ENCODE data around the gene RSPRY1.
A peak's percentile ranks its signal among the peaks of the same experiment; 100 is the strongest.

The RSPRY1 gene

DNA sequence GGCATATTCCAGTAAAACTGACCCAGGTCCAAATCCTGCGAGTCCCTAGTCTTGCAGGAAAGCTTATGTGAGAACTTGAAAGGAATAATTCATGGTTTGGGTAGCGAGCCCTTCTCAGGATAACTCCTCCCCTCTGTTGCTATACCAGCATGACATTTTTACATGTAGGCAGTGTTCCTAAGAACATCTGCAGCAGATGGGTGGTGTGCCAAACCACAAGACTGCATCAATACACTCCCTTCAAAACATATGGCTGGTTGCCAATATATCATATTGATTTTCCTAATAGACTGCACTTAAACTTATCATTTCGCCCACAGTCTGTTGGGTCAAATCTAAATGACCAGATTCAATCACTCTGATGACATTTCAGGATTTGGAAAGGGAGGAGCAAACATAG lies 20.2 kb upstream of the RSPRY1 start:
- Mint-ChIP-seq H3K9me3 (no peaks in the 10 kb centered on the region), H3K4me3 (no peak overlapping the region), H3K27ac (no peak overlapping the region), H3K36me3 (peaks cover 19% of the 10 kb centered on the region), H3K27me3 (no peaks in the 10 kb centered on the region), H3K4me1 (peaks cover 5% of the 10 kb centered on the region)
- ATAC-seq (ENCODE audit: low read depth) (no peak), DNase-seq (ENCODE audit: low spot score in 2 of 2) (no peak)

DNA sequence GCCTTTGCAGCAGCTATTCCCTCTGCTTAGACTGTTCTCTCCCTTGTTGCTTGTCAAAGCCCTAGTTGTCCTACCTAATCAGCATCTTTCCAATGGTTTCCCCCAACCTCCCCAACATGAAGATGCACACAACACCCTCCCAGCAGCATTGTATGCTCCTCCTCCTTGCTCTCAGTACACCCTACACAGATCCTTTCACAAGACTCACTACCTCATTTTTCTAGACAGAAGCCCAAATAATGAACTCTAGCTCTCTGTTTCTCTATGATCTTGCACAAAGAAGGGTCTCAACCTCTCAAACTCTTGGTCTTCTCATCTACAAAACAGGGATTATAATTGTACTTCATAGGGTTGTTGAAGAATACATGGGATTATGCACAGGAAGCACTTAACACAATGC lies 19.7 kb upstream of the RSPRY1 start:
- ATAC-seq (ENCODE audit: low read depth) (no peak), DNase-seq (ENCODE audit: low spot score in 2 of 2) (no peak)
- Mint-ChIP-seq H3K27ac (no peak overlapping the region), H3K27me3 (no peaks in the 10 kb centered on the region), H3K4me3 (no peak overlapping the region), H3K36me3 (peaks cover 24% of the 10 kb centered on the region), H3K9me3 (no peaks in the 10 kb centered on the region), H3K4me1 (peaks cover 5% of the 10 kb centered on the region)

DNA sequence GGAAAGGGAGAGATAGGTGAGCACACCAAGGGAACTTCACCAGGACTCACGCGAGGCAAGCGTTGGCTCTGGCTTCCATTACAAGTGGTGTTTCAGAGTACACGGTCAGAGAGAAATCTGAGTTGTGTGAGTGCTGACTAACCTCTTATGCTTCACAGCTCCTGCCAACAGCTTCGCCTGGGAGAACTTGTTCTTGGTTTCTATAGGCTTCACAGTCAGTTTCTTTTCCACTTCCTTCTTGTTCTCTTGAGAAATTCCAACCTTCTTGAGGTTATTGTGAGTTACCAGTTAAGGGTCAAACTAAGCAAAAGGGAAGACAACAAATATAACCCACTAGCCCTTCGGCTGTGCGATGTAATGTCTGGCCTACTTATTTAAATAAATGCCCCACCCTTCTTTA lies 19.2 kb upstream of the RSPRY1 start:
- Mint-ChIP-seq H3K27ac (no peak overlapping the region), H3K4me3 (no peak overlapping the region), H3K36me3 (peaks cover 27% of the 10 kb centered on the region), H3K9me3 (no peaks in the 10 kb centered on the region), H3K27me3 (no peaks in the 10 kb centered on the region), H3K4me1 (peaks cover 5% of the 10 kb centered on the region)
- DNase-seq (ENCODE audit: low spot score in 2 of 2) (no peak), ATAC-seq (ENCODE audit: low read depth) (no peak)

DNA sequence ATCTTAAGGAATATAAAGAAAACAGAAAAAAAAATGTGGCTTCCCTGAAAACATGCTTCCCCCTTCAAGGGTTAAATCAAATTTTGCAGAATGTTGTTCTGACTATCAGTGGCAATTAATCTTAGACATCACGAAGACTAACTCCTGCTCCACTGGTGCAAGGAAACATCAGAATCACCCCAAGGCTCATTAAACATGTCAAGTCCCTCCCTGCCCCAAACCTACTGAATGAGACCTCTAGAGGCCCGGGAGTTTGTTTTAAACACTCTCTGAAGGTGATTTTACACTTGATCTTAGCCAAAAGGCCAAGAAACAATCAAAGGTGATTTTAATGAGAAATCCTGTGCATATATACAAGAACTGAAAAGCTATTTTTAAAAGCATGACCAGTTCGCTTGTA lies 18.6 kb upstream of the RSPRY1 start:
- ATAC-seq (ENCODE audit: low read depth), result no peak

DNA sequence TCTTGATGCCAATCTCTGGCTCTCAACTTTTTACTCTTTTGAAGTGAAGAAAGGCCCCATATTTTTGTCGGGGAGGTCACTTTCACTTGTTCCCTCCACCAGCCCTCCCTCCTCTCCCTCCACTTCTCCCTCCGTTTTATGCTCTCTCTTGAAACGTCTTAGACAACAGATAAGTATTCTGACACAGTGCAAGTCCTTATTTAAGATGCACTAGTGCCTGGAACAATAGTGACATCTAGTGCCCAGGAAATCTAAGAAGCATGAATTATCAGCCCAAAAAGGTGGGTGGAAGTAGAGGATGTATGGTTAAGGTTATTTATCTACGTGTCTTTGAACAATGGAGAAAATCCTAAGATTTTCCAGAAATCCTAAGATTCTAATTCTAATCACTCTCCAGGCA lies 18.2 kb upstream of the RSPRY1 start:
- ATAC-seq (ENCODE audit: low read depth) (peak; percentile 77), DNase-seq (ENCODE audit: low spot score in 2 of 2) (peak in 1 of 2 donors; percentile 36)
- H3K27me3 Mint-ChIP-seq, result no peaks in the 10 kb centered on the region
- no peak overlapping the region for H3K4me3 Mint-ChIP-seq
- H3K27ac Mint-ChIP-seq, result no peak overlapping the region
- no peaks in the 10 kb centered on the region for H3K9me3 Mint-ChIP-seq
- peaks cover 5% of the 10 kb centered on the region for H3K4me1 Mint-ChIP-seq
- peaks cover 28% of the 10 kb centered on the region for H3K36me3 Mint-ChIP-seq

More for the DNA sequence above, 18.6 kb upstream of the RSPRY1 start:
- Mint-ChIP-seq H3K4me3 (no peak overlapping the region), H3K27ac (no peak overlapping the region), H3K9me3 (no peaks in the 10 kb centered on the region), H3K36me3 (peaks cover 28% of the 10 kb centered on the region), H3K4me1 (peaks cover 5% of the 10 kb centered on the region), H3K27me3 (no peaks in the 10 kb centered on the region)
- DNase-seq (ENCODE audit: low spot score in 2 of 2), result no peak

DNA sequence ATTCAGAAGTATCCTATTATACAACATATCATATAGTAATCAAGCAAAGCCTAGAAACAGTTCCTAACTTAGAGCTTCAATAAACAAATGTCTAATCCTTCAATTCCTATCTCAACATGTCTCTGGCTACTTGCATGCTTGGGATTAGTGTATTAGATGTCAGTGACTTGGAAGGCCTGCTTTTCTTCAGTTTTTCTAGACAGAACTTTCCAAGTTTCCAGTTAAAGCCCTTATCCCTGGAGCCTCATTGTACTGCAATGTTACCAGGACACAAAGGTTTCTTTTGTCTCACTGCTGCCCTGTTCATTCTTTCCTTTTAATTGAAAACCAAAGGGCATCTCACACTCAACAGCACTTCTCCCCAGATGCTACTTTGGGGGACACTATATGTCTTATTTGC lies 16.8 kb upstream of the RSPRY1 start:
- Mint-ChIP-seq H3K27ac (no peak overlapping the region), H3K4me3 (no peak overlapping the region), H3K27me3 (no peaks in the 10 kb centered on the region), H3K4me1 (peaks cover 5% of the 10 kb centered on the region), H3K36me3 (peaks cover 23% of the 10 kb centered on the region), H3K9me3 (no peaks in the 10 kb centered on the region)
- ATAC-seq (ENCODE audit: low read depth) (no peak), DNase-seq (ENCODE audit: low spot score in 2 of 2) (no peak)

DNA sequence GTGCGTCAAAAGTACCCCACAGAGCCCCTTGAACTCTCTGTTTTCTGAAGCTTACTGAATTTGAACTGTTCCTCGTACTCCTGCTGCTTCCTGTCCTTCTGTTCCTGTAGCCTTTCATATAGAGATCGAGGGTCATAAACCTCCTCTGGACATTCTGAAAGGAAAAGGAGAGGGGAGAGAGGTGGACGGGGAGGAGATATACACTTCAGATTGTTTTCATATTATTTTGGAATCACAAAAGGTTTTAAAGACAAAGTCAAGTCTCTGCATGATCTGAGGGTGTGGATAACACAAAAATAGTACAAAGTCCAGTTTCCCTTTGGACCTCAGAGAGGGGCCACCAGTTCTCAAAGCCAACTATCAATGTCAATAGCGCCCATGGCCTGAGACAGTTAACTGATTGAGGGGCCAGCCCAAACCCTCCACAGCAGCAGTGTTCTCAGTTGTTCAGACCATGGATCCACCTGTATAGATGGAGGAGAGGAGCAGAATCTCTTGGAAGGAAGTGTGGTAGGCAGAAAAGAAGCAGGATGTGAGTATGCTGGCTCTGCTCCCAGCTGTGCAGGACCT lies 13.3 kb upstream of the RSPRY1 start:
- peaks cover 6% of the 10 kb centered on the region for H3K4me1 Mint-ChIP-seq

DNA sequence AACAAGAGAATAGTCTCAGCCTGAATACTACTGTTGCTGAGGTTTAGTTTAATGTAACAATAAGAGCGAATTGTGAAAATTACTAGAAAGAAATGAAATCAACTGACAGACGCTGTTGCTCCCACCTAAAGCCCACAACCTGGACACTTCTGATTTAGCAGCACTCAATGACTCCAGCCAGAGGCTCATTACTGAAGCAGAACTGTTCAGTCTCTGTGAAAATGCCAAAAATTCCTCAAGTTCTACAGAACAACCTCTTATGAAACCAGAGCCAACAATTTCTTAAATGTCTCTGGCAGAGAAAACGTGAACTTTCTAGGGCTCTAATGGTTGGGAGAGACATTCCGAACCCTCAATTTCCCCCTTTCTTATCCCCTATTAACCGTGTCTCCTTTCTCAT lies 10.2 kb upstream of the RSPRY1 start:
- no peak overlapping the region for H3K4me3 Mint-ChIP-seq
- H3K27ac Mint-ChIP-seq, result no peak overlapping the region
- H3K9me3 Mint-ChIP-seq, result no peaks in the 10 kb centered on the region
- no peak for DNase-seq (ENCODE audit: low spot score in 2 of 2)
- H3K27me3 Mint-ChIP-seq, result no peaks in the 10 kb centered on the region
- H3K36me3 Mint-ChIP-seq, result peaks cover 22% of the 10 kb centered on the region
- H3K4me1 Mint-ChIP-seq, result peaks cover 8% of the 10 kb centered on the region
- no peak for ATAC-seq (ENCODE audit: low read depth)

More for the DNA sequence above, 13.3 kb upstream of the RSPRY1 start:
- H3K27me3 Mint-ChIP-seq, result no peaks in the 10 kb centered on the region
- no peaks in the 10 kb centered on the region for H3K9me3 Mint-ChIP-seq
- ATAC-seq (ENCODE audit: low read depth) (no peak), DNase-seq (ENCODE audit: low spot score in 2 of 2) (no peak)
- H3K4me3 Mint-ChIP-seq, result no peak overlapping the region
- no peak overlapping the region for H3K27ac Mint-ChIP-seq
- H3K36me3 Mint-ChIP-seq, result peaks cover 19% of the 10 kb centered on the region

DNA sequence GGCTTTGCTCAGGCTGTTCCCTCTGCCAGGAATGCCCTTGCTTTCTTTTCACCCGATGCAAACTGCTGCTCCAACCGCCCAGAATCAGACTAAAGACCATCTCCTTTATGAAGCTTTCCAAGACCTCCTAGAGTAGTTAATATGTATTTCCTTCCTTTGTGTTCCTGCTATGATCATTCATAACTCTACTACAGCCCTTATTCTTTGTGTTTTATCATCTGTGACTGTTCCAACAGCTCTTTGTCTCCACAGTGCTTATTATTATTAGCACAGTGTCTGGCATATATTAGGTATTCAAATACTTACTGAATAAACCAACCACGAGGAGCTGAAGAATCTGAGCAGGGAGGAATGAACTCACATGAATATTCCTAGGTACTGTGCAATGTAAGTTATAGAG lies 7.9 kb upstream of the RSPRY1 start:
- Mint-ChIP-seq H3K27me3 (no peaks in the 10 kb centered on the region), H3K36me3 (peaks cover 10% of the 10 kb centered on the region), H3K9me3 (no peaks in the 10 kb centered on the region), H3K27ac (no peak overlapping the region), H3K4me3 (no peak overlapping the region), H3K4me1 (peaks cover 15% of the 10 kb centered on the region)
- ATAC-seq (ENCODE audit: low read depth) (no peak), DNase-seq (ENCODE audit: low spot score in 2 of 2) (no peak)

DNA sequence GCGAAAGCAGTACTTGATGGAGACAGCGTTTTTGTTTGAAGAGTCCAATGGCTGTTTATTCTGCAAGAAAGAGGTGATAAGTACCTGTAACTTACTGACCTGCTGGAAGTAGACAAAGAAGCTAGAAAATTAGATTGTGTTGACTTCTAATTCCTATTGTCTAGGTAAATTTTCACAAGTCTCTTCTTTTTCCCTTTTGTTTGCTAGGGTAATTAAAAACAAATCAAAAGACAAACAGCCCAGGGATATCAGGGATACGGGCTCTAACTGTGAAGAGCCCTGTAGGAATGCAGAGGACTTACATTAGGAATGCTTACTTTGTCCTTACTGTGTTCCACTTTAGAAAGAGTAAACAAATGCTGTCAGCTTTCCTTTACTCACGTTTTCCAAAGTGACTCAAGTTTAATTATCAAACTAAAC lies 7.3 kb upstream of the RSPRY1 start:
- H3K4me1 Mint-ChIP-seq, result peaks cover 17% of the 10 kb centered on the region

DNA sequence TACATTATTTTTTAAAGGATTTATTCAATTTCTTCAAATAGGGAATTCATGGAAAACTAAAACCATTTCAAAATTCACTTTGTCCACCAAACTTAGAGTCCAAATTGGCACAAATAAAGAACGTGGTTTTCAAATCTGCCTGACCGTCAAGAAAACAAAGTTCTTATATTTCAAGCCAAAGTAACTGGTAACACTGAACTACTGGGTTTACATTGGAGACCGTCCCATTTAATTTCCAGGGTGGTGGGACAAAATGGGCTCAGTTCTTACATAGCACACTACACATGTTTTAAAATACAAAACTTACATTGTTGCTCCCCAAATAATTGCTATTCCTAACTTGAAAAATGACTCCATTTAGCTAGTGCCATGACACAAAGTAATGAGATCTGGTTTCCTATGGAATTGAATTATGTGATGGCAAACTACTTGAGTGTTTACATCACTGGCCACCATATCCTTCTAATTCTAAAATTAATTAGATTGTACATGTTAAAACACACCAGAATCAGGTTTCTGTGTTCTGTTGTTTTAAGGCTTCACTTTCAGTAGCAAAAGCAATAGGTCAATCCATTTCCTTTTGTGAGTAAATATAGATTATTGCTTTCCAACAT lies 6.8 kb upstream of the RSPRY1 start:
- DNase-seq (ENCODE audit: low spot score in 2 of 2), result no peak
- no peak for ATAC-seq (ENCODE audit: low read depth)
- H3K36me3 Mint-ChIP-seq, result peaks cover 7% of the 10 kb centered on the region
- H3K4me1 Mint-ChIP-seq, result peaks cover 21% of the 10 kb centered on the region
- no peak overlapping the region for H3K27ac Mint-ChIP-seq
- no peaks in the 10 kb centered on the region for H3K9me3 Mint-ChIP-seq
- no peaks in the 10 kb centered on the region for H3K27me3 Mint-ChIP-seq
- no peak overlapping the region for H3K4me3 Mint-ChIP-seq

More for the DNA sequence above, 7.3 kb upstream of the RSPRY1 start:
- ATAC-seq (ENCODE audit: low read depth) (no peak), DNase-seq (ENCODE audit: low spot score in 2 of 2) (no peak)
- Mint-ChIP-seq H3K27me3 (no peaks in the 10 kb centered on the region), H3K4me3 (no peak overlapping the region), H3K27ac (no peak overlapping the region), H3K36me3 (peaks cover 7% of the 10 kb centered on the region), H3K9me3 (no peaks in the 10 kb centered on the region)

DNA sequence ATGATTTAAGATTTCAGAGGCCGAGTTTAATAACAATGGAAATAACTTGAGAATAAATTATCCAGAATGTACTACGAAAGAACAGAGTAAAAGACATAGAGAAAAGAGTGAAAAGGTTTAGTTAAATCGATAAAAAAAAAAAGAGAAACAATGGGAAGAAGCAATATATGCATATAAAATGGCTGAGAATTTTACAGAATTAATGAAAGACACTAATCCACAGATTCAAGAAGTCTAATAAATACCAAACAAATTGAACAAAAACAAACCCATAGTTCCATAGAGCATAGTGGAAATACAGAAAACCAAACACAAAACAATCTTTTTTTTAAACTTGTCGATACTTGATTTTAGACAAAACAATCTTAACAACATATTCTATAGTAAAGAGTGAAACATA lies 2.0 kb upstream of the RSPRY1 start:
- Mint-ChIP-seq H3K4me3 (no peak overlapping the region), H3K4me1 (peaks cover 36% of the 10 kb centered on the region), H3K27me3 (no peaks in the 10 kb centered on the region), H3K9me3 (no peaks in the 10 kb centered on the region), H3K36me3 (no peaks in the 10 kb centered on the region), H3K27ac (peak overlapping the region; percentile 96)
- DNase-seq (ENCODE audit: low spot score in 2 of 2) (no peak), ATAC-seq (ENCODE audit: low read depth) (no peak)

DNA sequence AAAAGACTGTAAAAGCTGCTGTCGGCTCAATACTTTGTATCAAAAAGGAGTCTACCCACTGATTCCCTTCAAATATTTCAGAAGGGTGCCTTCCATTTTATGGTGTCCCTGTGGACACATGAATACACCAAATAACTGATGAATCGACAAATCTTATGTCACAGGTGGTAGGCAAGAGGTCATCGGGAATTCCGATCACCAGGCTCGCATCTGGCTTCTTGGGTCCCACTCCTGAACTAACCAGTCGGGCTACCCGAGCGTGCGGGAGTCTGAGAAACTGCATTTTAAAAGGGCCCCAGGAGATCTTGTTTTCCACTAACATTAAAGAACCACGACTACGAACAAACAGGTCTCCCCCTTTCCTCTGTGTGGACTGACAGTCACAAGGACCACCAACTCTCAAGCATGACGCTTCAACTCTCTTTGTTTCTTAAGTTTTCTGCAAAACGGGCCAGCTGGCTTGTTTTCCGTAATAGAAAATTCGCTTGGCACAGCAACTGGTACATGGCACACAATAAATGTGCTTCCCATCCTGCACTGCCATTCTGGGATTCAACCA lies 1.2 kb upstream of the RSPRY1 start:
- H3K4me3 Mint-ChIP-seq, result peak overlapping the region; percentile 98
- ATAC-seq (ENCODE audit: low read depth) (no peak), DNase-seq (ENCODE audit: low spot score in 2 of 2) (no peak)
- H3K36me3 Mint-ChIP-seq, result peaks cover 1% of the 10 kb centered on the region
- H3K9me3 Mint-ChIP-seq, result no peaks in the 10 kb centered on the region
- H3K4me1 Mint-ChIP-seq, result peaks cover 38% of the 10 kb centered on the region
- H3K27ac Mint-ChIP-seq, result peak overlapping the region; percentile 96
- H3K27me3 Mint-ChIP-seq, result no peaks in the 10 kb centered on the region

DNA sequence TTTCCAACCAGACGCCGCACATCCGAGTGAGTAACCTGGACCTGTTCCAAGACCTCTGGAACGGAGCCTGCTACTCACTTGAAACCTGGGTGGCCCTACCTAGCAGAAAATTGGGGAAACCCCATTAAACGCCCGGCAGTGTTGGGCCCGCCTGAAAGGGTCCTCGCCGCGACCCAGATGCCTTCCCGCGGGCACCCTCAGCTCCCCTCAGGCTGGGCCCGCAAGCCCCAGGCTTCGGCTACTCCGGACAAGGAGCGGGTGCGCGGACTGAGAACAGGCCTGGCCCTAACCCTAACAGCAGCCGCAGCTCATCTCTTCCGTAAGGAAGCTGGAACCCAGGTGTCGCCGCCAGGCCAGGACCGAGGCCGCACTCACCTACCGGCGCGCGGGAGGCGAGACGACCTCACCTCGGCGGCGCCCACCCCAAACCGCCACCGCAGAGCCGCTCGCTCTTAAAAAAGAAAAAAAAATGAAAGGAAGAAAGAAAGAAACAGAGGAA lies 634 bp upstream of the RSPRY1 start:
- Mint-ChIP-seq H3K4me1 (peaks cover 38% of the 10 kb centered on the region), H3K36me3 (peaks cover 1% of the 10 kb centered on the region), H3K4me3 (peak overlapping the region; percentile 98), H3K27me3 (no peaks in the 10 kb centered on the region), H3K9me3 (no peaks in the 10 kb centered on the region), H3K27ac (peak overlapping the region; percentile 96)
- ATAC-seq (ENCODE audit: low read depth) (peak; percentile 31), DNase-seq (ENCODE audit: low spot score in 2 of 2) (peak in 1 of 2 donors; percentile 60)
